GM12891 (cell line): ENCODE results near the gene MKI67.

Experiments
- POLR2A ChIP-seq: IDR thresholded peaks from 2 replicates; pipeline ENCODE4 v1.6.1; 2011; ENCODE audit warnings: low read depth, low read length, control low read depth
- POLR2AphosphoS5 ChIP-seq: IDR thresholded peaks from 2 replicates; pipeline ENCODE4 v1.6.1; 2011; ENCODE audit warnings: low read depth, low read length, control low read depth
- TAF1 ChIP-seq: IDR thresholded peaks from 2 replicates; pipeline ENCODE4 v1.6.1; 2011; ENCODE audit warnings: low read depth, low read length, control low read depth

- TF ChIP-seq POLR2AphosphoS5 (no peak), POLR2A (no peak), TAF1 (no peak)
Measured at GRCh38 chr10:128059266-128059981, 66.8 kb downstream of the MKI67 start.
